Erythroblast (primary cell): ENCODE measurements around the gene ZNF438.

Source experiments
- GATA1 ChIP-seq: IDR thresholded peaks from 2 replicates; pipeline ENCODE4 v1.6.1; 2011; ENCODE audit warnings: low read depth, mild to moderate bottlenecking, control low read depth, low read length, moderate library complexity
- POLR2A ChIP-seq: IDR thresholded peaks from 2 replicates; pipeline ENCODE4 v1.6.1; 2011; ENCODE audit warnings: mild to moderate bottlenecking, low read length

GRCh38 chr10:30962522-30962921 is 69.1 kb downstream of the ZNF438 start:
- no peak for TF ChIP-seq POLR2A
- no peak for TF ChIP-seq GATA1
